K562 (cell line): ENCODE results near the gene LEPROT. TPM values are rescaled to one million over a fixed set of nuclear protein-coding genes. Genes with fewer than 3 reads are reported as not detected.
A peak's percentile ranks its signal among the peaks of the same experiment; 100 is the strongest.

ENCODE experiments used
- ATAC-seq: fragments of 200-7000 bp; cut with Tn5 transposase; 3 replicates; pipeline ENCODE4 v1.9.1; 2020; ENCODE audit warnings: moderate library complexity
- BruUV-seq: library from RNA; stranded (reverse); fragments of 400-500 nt; replicated peaks from 2 replicates; lab custom pipeline; 2021; lab: Mats Ljungman, UMichigan
- CTCF ChIA-PET: fragments of 300-600 bp; formaldehyde crosslinking; extraction: SDS; loops from one replicate; lab custom pipeline; 2021; ENCODE audit warnings: low intra/inter-chr PET ratio; lab: Yijun Ruan, JAX
- POLR2A ChIA-PET: fragments of 300-600, 350-650 bp; sonication (Branson Sonifier 250); formaldehyde crosslinking; extraction: SDS; loops from one replicate; lab custom pipeline; 2021; ENCODE audit warnings: antibody characterized with exemption, inconsistent platforms; lab: Yijun Ruan, JAX
- DNase-seq, 4 experiments: peaks; one replicate each; pipeline versions ENCODE4 v3.0.0 to v3.0.0-alpha.2; 2011 to 2018; ENCODE audit warnings: low spot score in 3 of 4, mixed read lengths in 3 of 4; ENCODE audit errors: extremely low read depth in 1 of 4
- FAIRE-seq: peaks from 2 replicates; lab custom pipeline; 2011; peaks lifted over from hg19 to GRCh38; lab: Jason Lieb, UNC
- H2AFZ ChIP-seq: 2 replicates; pipeline ENCODE4 v1.6.0; 2011; ENCODE audit warnings: low read depth, low read length, control low read depth, inconsistent platforms
- H3K27ac ChIP-seq: fragments of 200-600 bp; 3 replicates; pipeline ENCODE4 v1.8.0; 2011; ENCODE audit warnings: low read depth, mild to moderate bottlenecking, control low read depth, inconsistent platforms, low read length, moderate library complexity, mixed read lengths; ENCODE audit errors: extremely low read depth
- H3K27me3 ChIP-seq, 2 experiments: fragments of 300-600 bp in 1 of 2; 2 replicates in 1 of 2; 3 replicates in 1 of 2; pipeline versions ENCODE4 v1.6.0 to v1.8.0; 2011; ENCODE audit warnings: inconsistent platforms in 2 of 2, low read length in 2 of 2, mild to moderate bottlenecking in 1 of 2, mixed read lengths in 1 of 2, moderate library complexity in 1 of 2; ENCODE audit not compliant: control insufficient read depth in 2 of 2, insufficient read depth in 2 of 2
- H3K36me3 ChIP-seq: fragments of 300-600 bp; 3 replicates; pipeline ENCODE4 v1.8.0; 2011; ENCODE audit warnings: mild to moderate bottlenecking, low read length, inconsistent platforms; ENCODE audit not compliant: control insufficient read depth, insufficient read depth
- H3K4me1 ChIP-seq, 2 experiments: fragments of 200-600 bp in 1 of 2; replicated peaks in 1 of 2; 2 replicates in 1 of 2; 3 replicates in 1 of 2; pipeline versions ENCODE4 v1.5.1 to v1.8.0; 2011; ENCODE audit warnings: inconsistent platforms in 2 of 2, low read length in 2 of 2, mild to moderate bottlenecking in 1 of 2, mixed read lengths in 1 of 2, moderate library complexity in 1 of 2; ENCODE audit not compliant: control insufficient read depth in 2 of 2, insufficient read depth in 2 of 2
- H3K4me2 ChIP-seq: 2 replicates; pipeline ENCODE4 v1.6.1; 2011; ENCODE audit warnings: low read length, control low read depth, inconsistent platforms, mixed read lengths; ENCODE audit not compliant: insufficient read depth
- H3K4me3 ChIP-seq: fragments of 200-600 bp; sonication (generic), shearing (Covaris generic); 2 replicates; pipeline ENCODE4 v1.5.1; 2016; ENCODE audit warnings: control low read depth, inconsistent platforms
- H3K79me2 ChIP-seq: fragments of 200-600 bp; 3 replicates; pipeline ENCODE4 v1.8.0; 2011; ENCODE audit warnings: low read length, inconsistent platforms; ENCODE audit not compliant: control insufficient read depth, insufficient read depth
- H3K9ac ChIP-seq, 2 experiments: 2 replicates each; pipeline versions ENCODE4 v1.6.0 to v1.6.1; 2011; ENCODE audit warnings: low read depth in 2 of 2, low read length in 2 of 2, control low read depth in 1 of 2, inconsistent platforms in 1 of 2, mild to moderate bottlenecking in 1 of 2, mixed read lengths in 1 of 2; ENCODE audit not compliant: insufficient read depth in 1 of 2
- H3K9me1 ChIP-seq: one replicate; pipeline ENCODE4 v1.6.0; 2011; ENCODE audit warnings: inconsistent platforms, mild to moderate bottlenecking, low read length, moderate library complexity; ENCODE audit not compliant: control insufficient read depth, insufficient read depth
- H3K9me3 ChIP-seq: replicated peaks from 2 replicates; pipeline ENCODE4 v1.5.1; 2011; ENCODE audit warnings: low read depth, low read length, inconsistent platforms; ENCODE audit not compliant: control insufficient read depth, insufficient read depth
- H4K20me1 ChIP-seq: replicated peaks from 2 replicates; pipeline ENCODE4 v1.6.1; 2011; ENCODE audit warnings: low read length, inconsistent platforms, mixed read lengths; ENCODE audit not compliant: control insufficient read depth, insufficient read depth
- CBFA2T3 ChIP-seq: fragments of 450-650 bp; IDR thresholded peaks from 2 replicates; pipeline ENCODE4 v1.6.1; 2017
- CBX8 ChIP-seq: fragments of 200-600 bp; sonication (generic); IDR thresholded peaks from 2 replicates; pipeline ENCODE4 v1.6.1; 2012; ENCODE audit warnings: borderline replicate concordance, mixed run types, low read depth, mild to moderate bottlenecking, moderate library complexity, mixed read lengths, low read length, control low read depth, inconsistent platforms; ENCODE audit not compliant: poor library complexity, severe bottlenecking; ENCODE audit errors: extremely low read depth
- FOXJ3 ChIP-seq: sonication (generic); formaldehyde crosslinking; IDR thresholded peaks from 2 replicates; pipeline ENCODE4 v1.4.0; 2020; ENCODE audit warnings: mild to moderate bottlenecking, missing genetic modification reagents
- FOXM1 ChIP-seq, 2 experiments: fragments of 450-650 bp in 1 of 2; sonication (generic) in 1 of 2; formaldehyde crosslinking in 1 of 2; IDR thresholded peaks; 2 replicates each; pipeline versions ENCODE4 v1.6.1 to v1.9.0; 2017 to 2022; ENCODE audit warnings: low read depth in 2 of 2, mild to moderate bottlenecking in 2 of 2, missing genetic modification reagents in 1 of 2, moderate library complexity in 1 of 2
- GATAD2A ChIP-seq: fragments of 450-650 bp; IDR thresholded peaks from 2 replicates; pipeline ENCODE4 v1.6.1; 2017
- KAT2B ChIP-seq: IDR thresholded peaks from one replicate; pipeline ENCODE4 v1.6.1; 2012; ENCODE audit warnings: low read depth, mild to moderate bottlenecking, control low read depth, inconsistent platforms, low read length, moderate library complexity
- KDM4B ChIP-seq, 2 experiments: fragments of 450-650 bp in 1 of 2; sonication (generic) in 1 of 2; IDR thresholded peaks; 2 replicates each; pipeline ENCODE4 v1.6.1; 2016 to 2017; ENCODE audit warnings: borderline replicate concordance in 2 of 2, antibody characterized with exemption in 1 of 2, low read depth in 1 of 2, mild to moderate bottlenecking in 1 of 2
- MYC ChIP-seq, 2 experiments: fragments of 250-450 bp in 1 of 2; sonication (Bioruptor Pico) in 1 of 2; IDR thresholded peaks; 2 replicates each; pipeline versions ENCODE4 v1.5.1 to v1.6.1; 2012 to 2021; ENCODE audit warnings: low read depth in 2 of 2, borderline replicate concordance in 1 of 2, improper control_type of control experiment in 1 of 2, low read length in 1 of 2, mild to moderate bottlenecking in 1 of 2, moderate library complexity in 1 of 2
- NFIC ChIP-seq: fragments of 450-650 bp; IDR thresholded peaks from 2 replicates; pipeline ENCODE4 v1.6.1; 2017; ENCODE audit warnings: mild to moderate bottlenecking, inconsistent platforms
- PHB ChIP-seq: fragments of 250-450 bp; sonication (Bioruptor Pico); IDR thresholded peaks from 2 replicates; pipeline ENCODE4 v1.5.0; 2021
- SAP30 ChIP-seq: fragments of 200-600 bp; sonication (generic); IDR thresholded peaks from 2 replicates; pipeline ENCODE4 v1.6.1; 2012; ENCODE audit warnings: borderline replicate concordance, low read depth, mild to moderate bottlenecking, moderate library complexity, low read length, control low read depth, inconsistent platforms; ENCODE audit not compliant: insufficient read depth, poor library complexity, severe bottlenecking
- THRAP3 ChIP-seq: fragments of 450-650 bp; IDR thresholded peaks from 2 replicates; pipeline ENCODE4 v1.6.1; 2016; ENCODE audit warnings: mild to moderate bottlenecking, inconsistent platforms, borderline replicate concordance
- TRIM28 ChIP-seq: fragments of 450-650 bp; IDR thresholded peaks from 2 replicates; pipeline ENCODE4 v1.6.1; 2017
- ZBTB2 ChIP-seq: fragments of 450-650 bp; IDR thresholded peaks from 2 replicates; pipeline ENCODE4 v1.6.1; 2016; ENCODE audit warnings: antibody characterized with exemption
- ZEB2 ChIP-seq: fragments of 450-650 bp; IDR thresholded peaks from 2 replicates; pipeline ENCODE4 v1.6.1; 2016
- ZNF398 ChIP-seq: fragments of 250-450 bp; sonication (Bioruptor Pico); IDR thresholded peaks from 2 replicates; pipeline ENCODE4 v1.8.0; 2021; ENCODE audit warnings: moderate library complexity, mild to moderate bottlenecking, inconsistent platforms
- ZNF707 ChIP-seq: fragments of 250-450 bp; sonication (Bioruptor Pico); conservative IDR thresholded peaks from 2 replicates; pipeline ENCODE4 v1.8.0; 2022; ENCODE audit warnings: inconsistent platforms, mild to moderate bottlenecking, moderate library complexity
- ZNF830 ChIP-seq: fragments of 250-450 bp; sonication (Bioruptor Pico); IDR thresholded peaks from 2 replicates; pipeline ENCODE4 v1.5.0; 2021; ENCODE audit warnings: mild to moderate bottlenecking
- whole genome bisulfite sequencing: fragments of 100-300 bp; shearing (Covaris generic); methylation state at CpG from one replicate; pipeline ENCODE4 v1.1.6; 2016; ENCODE audit warnings: low coverage, mixed read lengths; ENCODE audit not compliant: insufficient coverage; ENCODE audit errors: missing lambda C conversion rate; 5-methylcytosine and 5-hydroxymethylcytosine counted together
- in situ Hi-C: fragments of 300-500 bp; cut with MboI; formaldehyde crosslinking; loops from 4 replicates; pipeline ENCODE4 v1.15.0; 2018; ENCODE audit warnings: inconsistent platforms, mixed read lengths
- intact Hi-C: fragments of 100-400 bp; cut with micrococcal nuclease; formaldehyde crosslinking; loops from 2 replicates; pipeline ENCODE4 v1.14.2; 2022
- polyA plus RNA-seq, 8 experiments: library from polyadenylated mRNA; depleted of rRNA in 4 of 8; stranded (reverse) in 5 of 8; unstranded in 3 of 8; fragments of >200 nt; fragmentation: Nextera tagmentation in 2 of 8; fragmentation: Illumina TruSeq in 1 of 8; extraction: Ambion mirVana in 2 of 8; extraction: Trizol in 1 of 8; gene quantifications; 2 replicates each; pipeline versions ENCODE4 v1.2.1 to v1.2.3, GENCODE V29; 2011 to 2014; ENCODE audit warnings: inconsistent platforms in 1 of 8, missing spikeins in 1 of 8
- total RNA-seq, 7 experiments: library from RNA; depleted of rRNA in 6 of 7; stranded (reverse); fragments of >200 nt in 6 of 7; fragmentation: Illumina TruSeq in 2 of 7; extraction: Trizol in 2 of 7; gene quantifications; 2 replicates each; pipeline versions ENCODE4 v1.2.1 to v1.2.3, GENCODE V29; 2011 to 2021; ENCODE audit warnings: low replicate concordance in 1 of 7
- TF ChIP-seq, protein P1 (sequence below): fragments of 450-650 bp; IDR thresholded peaks from 2 replicates; pipeline ENCODE4 v1.6.1; 2016; ENCODE audit warnings: low read depth, mild to moderate bottlenecking, moderate library complexity

Gene LEPROT
- total and polyA plus RNA-seq, 9 of the 15 experiments (the other 6 are each of a cell fraction or from before 2014, with no cell fraction given) = 28.1 to 97.5 (median 45.8) TPM

DNA sequence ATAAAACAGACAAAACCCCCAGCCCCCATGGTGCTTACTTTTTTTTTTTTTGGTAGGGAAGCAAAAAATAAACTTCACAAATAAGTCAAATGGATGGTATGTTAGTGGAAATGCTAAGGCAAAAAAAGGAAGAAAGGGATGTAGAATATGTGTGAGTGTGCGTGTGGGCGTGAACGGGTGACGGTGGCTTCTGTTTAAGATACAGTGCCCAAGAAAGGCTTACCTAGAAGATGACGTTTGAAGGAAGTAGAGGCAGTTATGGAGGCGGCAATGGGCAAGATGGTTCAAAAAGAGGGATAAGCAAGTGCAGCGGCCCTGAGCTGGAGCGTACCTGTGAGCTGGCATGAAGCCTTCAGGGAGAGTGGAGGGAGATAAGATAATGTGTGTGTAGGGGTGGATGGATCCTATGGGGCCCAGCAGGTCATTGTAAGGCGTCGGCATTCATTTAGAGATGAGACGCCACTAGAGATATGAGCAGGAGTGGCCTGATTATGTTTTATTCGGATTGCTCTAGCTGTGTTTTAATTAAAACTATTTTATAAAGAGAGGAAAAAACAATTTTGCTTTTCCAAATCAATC is 19.9 kb downstream of the LEPROT start:
- in situ Hi-C loops (no loop called here), intact Hi-C loops (no loop called here)
- no peak overlapping the region; a peak in 1 of 4 replicates for H3K9ac ChIP-seq
- peaks cover 9 to 20% of the 10 kb centered on the region in 2 experiments; a peak in 4 of 5 replicates for H3K4me1 ChIP-seq
- no peak overlapping the region for H2AFZ ChIP-seq
- DNase-seq (peak in 2 of 4 experiments; percentile 33 to 40), FAIRE-seq (no peak), ATAC-seq (peak; percentile 36)
- H4K20me1 ChIP-seq = no peaks in the 10 kb centered on the region
- H3K79me2 ChIP-seq = no peaks in the 10 kb centered on the region
- no peaks in the 10 kb centered on the region for H3K27me3 ChIP-seq
- H3K4me3 ChIP-seq = no peak overlapping the region
- ChIA-PET CTCF (no interaction called here), POLR2A (interaction anchor here (1.0 to 1.7 kb wide), 3 partner anchors 19 to 248 kb away, joined by 4 to 5 read pairs (median 5); no protein-coding TSS in a partner anchor)
- H3K9me1 ChIP-seq = no peaks in the 10 kb centered on the region
- 29% methylated on average over 12 of the region's 12 CpGs for WGBS
- peaks cover 13% of the 10 kb centered on the region; the same call in 2 of the 3 replicates for H3K36me3 ChIP-seq
- H3K27ac ChIP-seq = no peak overlapping the region
- BruUV-seq = no TSS peak
- no peak overlapping the region for H3K4me2 ChIP-seq
- H3K9me3 ChIP-seq = no peaks in the 10 kb centered on the region
- TF ChIP-seq CBFA2T3 (peak; percentile 37), FOXJ3 (CRISPR knock-in tag) (no peak), GATAD2A (no peak), CBX8 (no peak), NFIC (peak; percentile 36; the same call in 1 of the 2 replicates), ZNF830 (no peak), FOXM1 (IDR thresholded peaks at IDR 0.05; ENCODE audit: low read depth) (no peak), FOXM1 (CRISPR knock-in tag; IDR thresholded peaks at IDR 0.05; ENCODE audit: low read depth) (no peak), ZNF707 (CRISPR knock-in tag) (no peak), ZNF398 (CRISPR knock-in tag) (no peak), ZBTB2 (0 out of 2 replicates have a peak, but pooled peaks have one; percentile 38), THRAP3 (no peak), KAT2B (no peak), MYC (IDR thresholded peaks at IDR 0.05; ENCODE audit: low read depth, low read length) (no peak), MYC (CRISPR knock-in tag; IDR thresholded peaks at IDR 0.05; ENCODE audit: borderline replicate concordance, low read depth) (no peak), KDM4B (IDR thresholded peaks at IDR 0.05; ENCODE audit: borderline replicate concordance in 2 of 2, low read depth in 1 of 2) (no peak), ZEB2 (peak; percentile 51; the same call in 1 of the 2 replicates), SAP30 (no peak), TRIM28 (no peak), PHB (CRISPR knock-in tag) (no peak)
- TF ChIP-seq, protein P1, sequence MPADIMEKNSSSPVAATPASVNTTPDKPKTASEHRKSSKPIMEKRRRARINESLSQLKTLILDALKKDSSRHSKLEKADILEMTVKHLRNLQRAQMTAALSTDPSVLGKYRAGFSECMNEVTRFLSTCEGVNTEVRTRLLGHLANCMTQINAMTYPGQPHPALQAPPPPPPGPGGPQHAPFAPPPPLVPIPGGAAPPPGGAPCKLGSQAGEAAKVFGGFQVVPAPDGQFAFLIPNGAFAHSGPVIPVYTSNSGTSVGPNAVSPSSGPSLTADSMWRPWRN = no peak
